Smooth muscle cell (in vitro differentiated cells): ENCODE results near the gene XKR3. TPM values are rescaled to one million over a fixed set of nuclear protein-coding genes. Genes with fewer than 3 reads are reported as not detected.

Source experiments
- DNase-seq: peaks from one replicate; lab custom pipeline; 2025; ENCODE audit not compliant: unreplicated experiment; lab: John Stamatoyannopoulos, UW
- H2AFZ ChIP-seq: fragments of 200-600 bp; sonication (generic); 2 replicates; pipeline ENCODE4 v1.6.0; 2016; ENCODE audit warnings: antibody characterized with exemption, low read depth, mild to moderate bottlenecking
- H3F3A ChIP-seq: fragments of 200-600 bp; sonication (generic); 2 replicates; pipeline ENCODE4 v1.6.0; 2017; ENCODE audit warnings: antibody characterized with exemption, low read depth
- H3K27ac ChIP-seq: fragments of 200-600 bp; sonication (generic); 2 replicates; pipeline ENCODE4 v1.5.1; 2016; ENCODE audit warnings: low read depth, mild to moderate bottlenecking
- H3K27me3 ChIP-seq: fragments of 200-600 bp; sonication (generic); 2 replicates; pipeline ENCODE4 v1.6.1; 2016; ENCODE audit warnings: low read depth, mild to moderate bottlenecking
- H3K36me3 ChIP-seq: fragments of 200-600 bp; sonication (generic); 2 replicates; pipeline ENCODE4 v1.5.1; 2016; ENCODE audit warnings: low read depth
- H3K4me1 ChIP-seq: fragments of 200-600 bp; sonication (generic); 2 replicates; pipeline ENCODE4 v1.5.1; 2016; ENCODE audit warnings: low read depth
- H3K4me2 ChIP-seq: fragments of 200-600 bp; sonication (generic); 2 replicates; pipeline ENCODE4 v1.6.0; 2016; ENCODE audit warnings: mild to moderate bottlenecking
- H3K4me3 ChIP-seq: fragments of 200-600 bp; sonication (generic); 2 replicates; pipeline ENCODE4 v1.5.1; 2016; ENCODE audit warnings: mild to moderate bottlenecking
- H3K79me2 ChIP-seq: fragments of 200-600 bp; sonication (generic); 2 replicates; pipeline ENCODE4 v1.6.0; 2016; ENCODE audit warnings: low read depth, mild to moderate bottlenecking
- H3K9ac ChIP-seq: fragments of 200-600 bp; sonication (generic); 2 replicates; pipeline ENCODE4 v1.6.0; 2016; ENCODE audit warnings: low read depth
- H3K9me3 ChIP-seq: fragments of 200-600 bp; sonication (generic); replicated peaks from 2 replicates; pipeline ENCODE4 v1.5.1; 2016; ENCODE audit warnings: low read depth
- H4K20me1 ChIP-seq: fragments of 200-600 bp; sonication (generic); 2 replicates; pipeline ENCODE4 v1.6.0; 2016; ENCODE audit warnings: low read depth
- WGBS: methylation state at CpG from one replicate; pipeline ENCODE4 v1.1.7; 2016; ENCODE audit warnings: low lambda C conversion rate; 5-methylcytosine and 5-hydroxymethylcytosine counted together
- polyA plus RNA-seq: library from polyadenylated mRNA; unstranded; fragments of >200 nt; fragmentation: Nextera tagmentation; extraction: Ambion mirVana; gene quantifications from 2 replicates; pipeline ENCODE4 v1.2.1, GENCODE V29; 2016
- total RNA-seq: library from RNA; depleted of rRNA; stranded (reverse); fragments of >200 nt; gene quantifications from 2 replicates; pipeline ENCODE4 v1.2.3, GENCODE V29; 2014
- TF ChIP-seq, protein P1 (sequence below): fragments of 200-600 bp; sonication (generic); IDR thresholded peaks from 2 replicates; pipeline ENCODE4 v1.5.1; 2017; ENCODE audit warnings: borderline replicate concordance, mild to moderate bottlenecking, antibody characterized with exemption; ENCODE audit not compliant: insufficient read depth, poor library complexity, severe bottlenecking

XKR3 gene
- total and polyA plus RNA-seq, 2 experiments from 2014 or later: not detected

DNA sequence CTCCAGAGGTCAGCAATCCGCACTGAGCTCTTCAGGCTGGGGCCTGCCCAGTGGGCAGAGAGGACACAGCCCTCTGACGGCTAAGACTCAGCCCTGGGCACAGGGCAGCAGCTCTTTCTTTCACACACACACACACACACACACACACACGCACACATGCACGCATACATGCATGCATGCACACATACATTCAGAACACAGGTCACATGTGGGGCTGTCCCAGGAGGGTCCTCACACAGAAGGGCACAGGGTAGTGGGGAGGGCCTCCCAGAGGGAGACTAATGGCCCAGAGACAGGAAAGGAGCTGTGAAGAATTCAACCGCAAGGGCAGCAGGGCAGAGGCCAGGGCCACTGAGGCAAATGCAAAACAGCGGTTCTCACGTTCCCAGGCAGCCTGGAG is 20.3 kb upstream of the XKR3 start:
- Histone ChIP-seq H3K4me1 (no peaks in the 10 kb centered on the region), H3K27me3 (no peaks in the 10 kb centered on the region), H3K9ac (no peak overlapping the region), H3K27ac (no peak overlapping the region), H3K79me2 (no peaks in the 10 kb centered on the region), H3F3A (no peaks in the 10 kb centered on the region), H3K9me3 (no peaks in the 10 kb centered on the region), H3K36me3 (no peaks in the 10 kb centered on the region), H3K4me3 (no peak overlapping the region), H2AFZ (no peak overlapping the region), H4K20me1 (no peaks in the 10 kb centered on the region), H3K4me2 (no peak overlapping the region)
- no peak for DNase-seq
- WGBS: 84% methylated on average over 7 of the region's 7 CpGs
- TF ChIP-seq, protein P1, sequence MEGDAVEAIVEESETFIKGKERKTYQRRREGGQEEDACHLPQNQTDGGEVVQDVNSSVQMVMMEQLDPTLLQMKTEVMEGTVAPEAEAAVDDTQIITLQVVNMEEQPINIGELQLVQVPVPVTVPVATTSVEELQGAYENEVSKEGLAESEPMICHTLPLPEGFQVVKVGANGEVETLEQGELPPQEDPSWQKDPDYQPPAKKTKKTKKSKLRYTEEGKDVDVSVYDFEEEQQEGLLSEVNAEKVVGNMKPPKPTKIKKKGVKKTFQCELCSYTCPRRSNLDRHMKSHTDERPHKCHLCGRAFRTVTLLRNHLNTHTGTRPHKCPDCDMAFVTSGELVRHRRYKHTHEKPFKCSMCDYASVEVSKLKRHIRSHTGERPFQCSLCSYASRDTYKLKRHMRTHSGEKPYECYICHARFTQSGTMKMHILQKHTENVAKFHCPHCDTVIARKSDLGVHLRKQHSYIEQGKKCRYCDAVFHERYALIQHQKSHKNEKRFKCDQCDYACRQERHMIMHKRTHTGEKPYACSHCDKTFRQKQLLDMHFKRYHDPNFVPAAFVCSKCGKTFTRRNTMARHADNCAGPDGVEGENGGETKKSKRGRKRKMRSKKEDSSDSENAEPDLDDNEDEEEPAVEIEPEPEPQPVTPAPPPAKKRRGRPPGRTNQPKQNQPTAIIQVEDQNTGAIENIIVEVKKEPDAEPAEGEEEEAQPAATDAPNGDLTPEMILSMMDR: no peak

DNA sequence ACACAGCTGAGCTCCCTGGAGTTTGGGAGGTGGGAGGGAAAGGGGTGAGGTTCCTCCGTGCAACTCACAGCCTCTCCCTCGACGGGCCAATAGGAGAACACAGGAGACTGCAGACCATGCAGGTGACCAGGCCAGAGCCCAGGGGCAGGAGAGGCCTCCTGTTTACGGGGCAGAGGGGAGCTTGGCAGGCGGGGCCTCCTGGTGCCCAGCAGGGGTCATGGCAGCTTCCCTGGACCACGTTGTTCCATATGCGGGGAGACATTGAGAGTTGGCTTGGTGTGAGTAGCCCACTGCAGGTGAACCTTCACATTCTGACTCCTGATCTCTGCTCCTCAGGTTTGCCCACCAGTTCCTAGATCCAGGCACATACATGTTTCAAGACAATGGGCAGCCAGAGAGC is 19.3 kb upstream of the XKR3 start:
- Histone ChIP-seq H3K4me1 (no peaks in the 10 kb centered on the region), H3K9me3 (no peaks in the 10 kb centered on the region), H3K27ac (no peak overlapping the region), H3F3A (no peaks in the 10 kb centered on the region), H3K9ac (no peak overlapping the region), H3K27me3 (no peaks in the 10 kb centered on the region), H2AFZ (no peak overlapping the region), H3K36me3 (no peaks in the 10 kb centered on the region), H4K20me1 (no peaks in the 10 kb centered on the region), H3K4me2 (no peak overlapping the region), H3K4me3 (no peak overlapping the region), H3K79me2 (no peaks in the 10 kb centered on the region)
- 88% methylated on average over 7 of the region's 7 CpGs for WGBS
- TF ChIP-seq, protein P1: no peak
- no peak for DNase-seq

DNA sequence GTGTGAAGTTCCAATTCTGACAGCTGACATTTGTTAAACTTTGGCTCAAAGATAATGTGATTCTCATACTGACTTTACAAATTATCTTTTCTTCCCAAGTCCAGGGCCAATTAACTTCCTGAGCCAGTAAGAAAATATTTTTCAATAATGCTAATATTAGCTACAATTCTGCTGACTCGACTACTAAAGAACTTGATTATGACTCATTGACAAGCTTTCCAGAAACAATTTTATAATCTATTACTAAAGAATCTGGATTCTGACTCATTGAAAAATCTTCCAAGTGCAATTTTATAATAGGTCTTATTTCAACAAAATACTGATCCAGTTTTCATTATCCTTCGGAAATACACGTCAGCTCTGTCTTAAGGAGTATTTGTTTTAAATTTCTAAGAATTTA is 12.9 kb upstream of the XKR3 start:
- H3K27me3 ChIP-seq: no peaks in the 10 kb centered on the region
- no peaks in the 10 kb centered on the region for H3K4me1 ChIP-seq
- H3K79me2 ChIP-seq: no peaks in the 10 kb centered on the region
- H4K20me1 ChIP-seq: no peaks in the 10 kb centered on the region
- no peaks in the 10 kb centered on the region for H3K36me3 ChIP-seq
- no peak for DNase-seq
- 92% methylated on average over 3 of the region's 3 CpGs for WGBS
- H3K27ac ChIP-seq: no peak overlapping the region
- H3K4me2 ChIP-seq: no peak overlapping the region
- no peak overlapping the region for H2AFZ ChIP-seq
- TF ChIP-seq, protein P1: no peak
- H3K4me3 ChIP-seq: no peak overlapping the region
- H3K9ac ChIP-seq: no peak overlapping the region
- H3K9me3 ChIP-seq: no peaks in the 10 kb centered on the region
- no peaks in the 10 kb centered on the region for H3F3A ChIP-seq

DNA sequence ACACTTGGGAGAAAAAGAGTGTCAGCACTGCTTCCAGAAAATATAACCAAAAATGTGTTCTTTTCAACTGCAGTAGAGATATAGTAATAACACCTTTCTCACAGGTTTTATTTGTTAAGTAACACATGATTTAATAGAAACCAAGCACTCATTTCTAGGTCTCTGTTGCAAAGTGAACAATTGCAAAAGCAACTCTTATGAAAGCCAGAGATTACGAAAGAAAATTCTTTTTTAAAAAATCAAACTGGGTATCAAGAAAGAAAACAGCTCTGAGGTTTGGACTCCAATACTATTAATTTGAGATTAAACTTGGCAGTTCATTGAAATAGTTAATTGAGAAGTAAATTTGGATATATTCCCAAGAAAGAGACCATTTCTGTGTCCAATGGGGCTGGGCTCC is 9.8 kb upstream of the XKR3 start:
- no peak overlapping the region for H3K27ac ChIP-seq
- H3K27me3 ChIP-seq: no peaks in the 10 kb centered on the region
- no peak for DNase-seq
- no peak overlapping the region for H3K4me3 ChIP-seq
- H3F3A ChIP-seq: no peaks in the 10 kb centered on the region
- H3K36me3 ChIP-seq: no peaks in the 10 kb centered on the region
- no peak overlapping the region for H2AFZ ChIP-seq
- WGBS: 97% methylated on average over 1 of the region's 1 CpG
- H3K4me1 ChIP-seq: no peaks in the 10 kb centered on the region
- no peaks in the 10 kb centered on the region for H3K79me2 ChIP-seq
- TF ChIP-seq, protein P1: no peak
- H3K9ac ChIP-seq: no peak overlapping the region
- no peak overlapping the region for H3K4me2 ChIP-seq
- H4K20me1 ChIP-seq: no peaks in the 10 kb centered on the region
- H3K9me3 ChIP-seq: no peaks in the 10 kb centered on the region
